ENCODE results near the gene HSPB9. TPM values are rescaled to one million over a fixed set of nuclear protein-coding genes. Genes with fewer than 3 reads are reported as not detected.

HSPB9 gene
- total and polyA plus RNA-seq, 9 of the 15 experiments (the other 6 are each of a cell fraction or from before 2014, with no cell fraction given), result 0.04 to 0.16 (median 0.08) TPM; not detected in 3

GRCh38 chr17:42107597-42108576, 14.7 kb upstream of the HSPB9 start (continued):
- TF ChIP-seq NCOA1 (IDR thresholded peaks at IDR 0.05; ENCODE audit: low read depth), result no peak
- no peak for TF ChIP-seq ZC3H8 (IDR thresholded peaks at IDR 0.05)
- no peak for TF ChIP-seq POLR2AphosphoS5 (IDR thresholded peaks at IDR 0.05; ENCODE audit: control insufficient read depth, insufficient read depth, low read depth, low read length)
- no peak for TF ChIP-seq ZNF76 (CRISPR knock-in tag; IDR thresholded peaks at IDR 0.05; ENCODE audit: borderline replicate concordance)
- no peak for TF ChIP-seq NR3C1 (CRISPR knock-in tag; IDR thresholded peaks at IDR 0.05)
- no peak for TF ChIP-seq SETDB1 (IDR thresholded peaks at IDR 0.05; ENCODE audit: low read length)
- no peak for TF ChIP-seq TAF1 (IDR thresholded peaks at IDR 0.05; ENCODE audit: control insufficient read depth, extremely low read depth, insufficient read depth, low read length, severe bottlenecking)
- TF ChIP-seq CREBBP (IDR thresholded peaks at IDR 0.05; ENCODE audit: low read depth, low read length), result no peak
- TF ChIP-seq NBN (IDR thresholded peaks at IDR 0.05; ENCODE audit: low read depth), result no peak
- TF ChIP-seq MEF2D (tag; conservative IDR thresholded peaks at IDR 0.05; ENCODE audit: low read depth), result peak; percentile 72
- no peak for TF ChIP-seq IRF2 (CRISPR knock-in tag; IDR thresholded peaks at IDR 0.05)

GRCh38 chr17:42109086-42109485, 13.5 kb upstream of the HSPB9 start:
- intact Hi-C loops (cut with micrococcal nuclease) (no loop called here), in situ Hi-C loops (cut with MboI) (loop anchor here (25.0 kb wide), 1 partner anchor 372 kb away; the partner anchor contains the start of gene HAP1)
- no peak overlapping the region; a peak in 2 of 4 replicates for H3K9ac ChIP-seq (ENCODE audit: insufficient read depth in 1 of 2, low read depth in 2 of 2, low read length in 2 of 2)
- FAIRE-seq, result no peak
- H3K9me3 ChIP-seq (replicated peaks; ENCODE audit: control insufficient read depth, insufficient read depth, low read depth, low read length), result no peaks in the 10 kb centered on the region
- H2AFZ ChIP-seq (ENCODE audit: low read depth, low read length), result no peak overlapping the region; the same call in 1 of the 2 replicates
- H3K9me1 ChIP-seq (ENCODE audit: control insufficient read depth, insufficient read depth, low read length), result no peaks in the 10 kb centered on the region
- DNase-seq (ENCODE audit: extremely low read depth in 1 of 4, low spot score in 3 of 4), result no peak
- no peak overlapping the region for H3K27ac ChIP-seq (ENCODE audit: extremely low read depth, low read depth, low read length)
- TF ChIP-seq TBP (optimal IDR thresholded peaks at IDR 0.05; ENCODE audit: low read depth, low read length) (no peak), SUPT5H (IDR thresholded peaks at IDR 0.05) (no peak), CHD2 (IDR thresholded peaks at IDR 0.05; ENCODE audit: low read depth, low read length) (no peak), SIN3A (IDR thresholded peaks at IDR 0.05; ENCODE audit: borderline replicate concordance in 2 of 2, control insufficient read depth in 1 of 2, low read depth in 2 of 2, low read length in 2 of 2) (no peak), FUS (optimal IDR thresholded peaks at IDR 0.05; ENCODE audit: low read depth, low read length) (no peak), SIRT6 (IDR thresholded peaks at IDR 0.05; ENCODE audit: low read depth, low read length) (no peak), ZNF224 (CRISPR knock-in tag; IDR thresholded peaks at IDR 0.05) (no peak), CBX1 (IDR thresholded peaks at IDR 0.05; ENCODE audit: low read depth) (no peak)
- POLR2A ChIA-PET, result interaction anchor here (0.6 to 0.8 kb wide), 2 partner anchors 20 to 143 kb away, joined by 3 read pairs; no protein-coding TSS in a partner anchor
- no peak for ATAC-seq
- no peaks in the 10 kb centered on the region for H3K79me2 ChIP-seq (ENCODE audit: control insufficient read depth, insufficient read depth, low read length)
- H3K36me3 ChIP-seq (ENCODE audit: control insufficient read depth, insufficient read depth, low read length), result peaks cover 12% of the 10 kb centered on the region; the same call in 1 of the 3 replicates
- H3K4me1 ChIP-seq (replicated peaks in 1 of 2; ENCODE audit: control insufficient read depth in 2 of 2, insufficient read depth in 2 of 2, low read length in 2 of 2), result peaks cover 15 to 65% of the 10 kb centered on the region in 2 experiments; a peak in 4 of 5 replicates
- no peak overlapping the region for H3K4me3 ChIP-seq
- H3K27me3 ChIP-seq (ENCODE audit: control insufficient read depth in 2 of 2, insufficient read depth in 2 of 2, low read length in 2 of 2), result no peaks in the 10 kb centered on the region
- BruUV-seq (replicated peaks), result no TSS peak
- CTCF ChIA-PET (ENCODE audit: low intra/inter-chr PET ratio), result no interaction called here
- H3K4me2 ChIP-seq (ENCODE audit: insufficient read depth, low read length), result no peak overlapping the region
- 86% methylated on average over 9 of the region's 9 CpGs for WGBS (ENCODE audit: insufficient coverage, low coverage, missing lambda C conversion rate)
- no peaks in the 10 kb centered on the region for H4K20me1 ChIP-seq (replicated peaks; ENCODE audit: control insufficient read depth, insufficient read depth, low read length)
